HUES64 (cell line): Measurements from ENCODE around the gene SPNS1.
A peak's percentile ranks its signal among the peaks of the same experiment; 100 is the strongest.
"Not testable (repeated sequence)": the region's sequence is repeated elsewhere in the genome, so short reads cannot be mapped to it uniquely, and the experiment has no call there.

Experiments
- H3K27ac ChIP-seq: 2 replicates; pipeline ENCODE4 v1.7.0; 2013; ENCODE audit warnings: low read depth, low read length, inconsistent platforms
- H3K27me3 ChIP-seq: 2 replicates; pipeline ENCODE4 v1.6.1; 2013; ENCODE audit warnings: mild to moderate bottlenecking, low read length; ENCODE audit not compliant: insufficient read depth
- H3K36me3 ChIP-seq: 2 replicates; pipeline ENCODE4 v1.6.1; 2013; ENCODE audit warnings: mild to moderate bottlenecking, low read length; ENCODE audit not compliant: insufficient read depth
- H3K4me1 ChIP-seq: 2 replicates; pipeline ENCODE4 v1.6.1; 2013; ENCODE audit warnings: mild to moderate bottlenecking, low read length, moderate library complexity; ENCODE audit not compliant: insufficient read depth
- H3K4me3 ChIP-seq: 2 replicates; pipeline ENCODE4 v1.5.1; 2013; ENCODE audit warnings: mild to moderate bottlenecking, low read length, moderate library complexity
- H3K9ac ChIP-seq: 2 replicates; pipeline ENCODE4 v1.6.1; 2013; ENCODE audit warnings: mild to moderate bottlenecking, low read depth, low read length
- H3K9me3 ChIP-seq: 2 replicates; pipeline ENCODE4 v1.6.1; 2013; ENCODE audit warnings: low read depth, low read length; ENCODE audit not compliant: insufficient read depth
- WGBS: fragments of 150-250, 120-280 bp; methylation state at CpG from one replicate; pipeline ENCODE4 v1.1.7; 2013; ENCODE audit warnings: missing lambda C conversion rate; 5-methylcytosine and 5-hydroxymethylcytosine counted together

SPNS1 gene

DNA sequence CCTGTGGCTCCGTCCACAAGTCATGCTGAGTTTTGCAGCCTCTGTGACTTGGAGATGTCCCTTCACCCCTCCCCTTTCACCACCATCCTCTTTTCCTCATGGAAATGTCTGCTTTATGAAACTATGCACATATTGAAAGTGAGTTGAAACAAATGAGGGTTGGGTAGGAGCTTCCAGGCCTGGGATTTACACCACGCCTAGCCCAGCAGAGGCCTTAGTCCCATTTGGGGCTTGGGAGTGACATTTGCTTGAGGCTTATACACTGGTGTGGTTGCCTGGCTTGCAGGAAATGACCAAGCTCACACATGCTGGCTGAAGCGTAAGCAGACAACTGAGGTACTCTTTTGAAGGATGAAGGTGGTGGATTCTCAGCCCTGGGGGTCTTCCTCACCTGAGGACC, 10.5 kb upstream of the SPNS1 start:
- H3K27ac ChIP-seq: no peak overlapping the region
- peaks cover 58% of the 10 kb centered on the region for H3K36me3 ChIP-seq
- no peak overlapping the region for H3K4me3 ChIP-seq
- no peaks in the 10 kb centered on the region for H3K27me3 ChIP-seq
- 96% methylated on average over 3 of the region's 3 CpGs for WGBS
- no peak overlapping the region for H3K9ac ChIP-seq
- no peaks in the 10 kb centered on the region for H3K4me1 ChIP-seq
- no peaks in the 10 kb centered on the region for H3K9me3 ChIP-seq

DNA sequence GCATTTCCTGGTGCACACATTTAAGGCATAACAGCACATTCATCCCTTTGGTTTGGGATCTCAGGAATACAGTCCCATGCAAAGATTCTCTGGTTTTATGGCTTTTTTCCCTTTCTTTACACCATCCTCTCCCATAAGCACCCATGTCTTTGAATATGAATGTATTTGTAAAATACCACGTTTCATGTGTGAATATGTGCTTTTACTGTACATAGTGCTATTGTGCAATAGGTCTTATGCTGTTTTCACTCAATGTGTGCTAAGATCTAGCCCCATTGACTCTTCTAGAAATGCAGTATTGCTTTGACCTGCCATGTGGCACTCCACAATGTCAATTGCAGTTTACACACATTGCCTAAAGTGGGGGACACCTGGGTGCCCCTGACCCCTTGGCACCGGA, 10.1 kb upstream of the SPNS1 start:
- Histone ChIP-seq H3K4me3 (no peak overlapping the region), H3K27me3 (no peaks in the 10 kb centered on the region), H3K9ac (no peak overlapping the region), H3K27ac (no peak overlapping the region), H3K9me3 (no peaks in the 10 kb centered on the region), H3K4me1 (no peaks in the 10 kb centered on the region), H3K36me3 (peaks cover 54% of the 10 kb centered on the region)
- 97% methylated on average over 2 of the region's 2 CpGs for WGBS

DNA sequence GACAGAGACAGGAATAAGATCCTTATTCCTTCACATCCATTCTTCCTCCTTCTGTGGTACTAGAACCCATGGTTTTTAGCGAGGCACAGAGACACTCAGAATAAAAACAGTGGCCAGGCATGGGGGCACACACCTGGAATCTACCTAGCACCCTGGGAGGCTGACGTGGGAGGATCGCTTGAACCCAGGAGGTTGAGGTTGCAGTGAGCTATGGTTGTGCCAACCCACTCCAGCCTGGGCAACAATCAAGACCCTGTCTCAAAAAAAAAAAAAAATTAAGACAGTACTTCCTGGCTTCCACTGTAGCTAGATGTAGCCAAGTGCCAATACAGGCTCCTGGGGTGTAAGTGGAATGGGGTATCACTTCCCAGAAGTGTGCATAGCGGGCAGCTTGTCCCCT, 7.4 kb upstream of the SPNS1 start:
- Histone ChIP-seq H3K27ac (no peak overlapping the region), H3K4me1 (no peaks in the 10 kb centered on the region), H3K4me3 (no peak overlapping the region), H3K9me3 (no peaks in the 10 kb centered on the region), H3K9ac (no peak overlapping the region), H3K36me3 (peaks cover 31% of the 10 kb centered on the region), H3K27me3 (no peaks in the 10 kb centered on the region)
- WGBS: 87% methylated on average over 4 of the region's 4 CpGs

DNA sequence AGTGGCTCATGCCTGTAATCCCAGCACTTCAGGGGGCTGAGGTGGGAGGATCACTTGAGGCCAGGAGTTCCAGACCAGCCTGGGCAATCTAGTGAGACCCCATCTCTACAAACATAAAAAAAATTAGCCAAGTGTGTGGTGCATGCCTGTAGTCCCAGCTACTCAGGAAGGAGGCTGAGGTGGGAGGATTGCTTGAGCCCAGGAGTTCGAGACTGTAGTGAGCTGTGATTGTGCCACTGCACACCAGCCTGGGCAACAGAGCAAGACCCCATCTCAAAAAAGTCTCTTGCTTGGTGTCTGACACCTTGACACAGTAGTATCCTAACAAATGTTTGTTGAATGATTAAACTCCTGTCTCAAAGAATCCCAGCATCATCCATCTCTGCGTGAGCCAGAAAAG, 4.9 kb upstream of the SPNS1 start:
- 92% methylated on average over 2 of the region's 2 CpGs for whole genome bisulfite sequencing

DNA sequence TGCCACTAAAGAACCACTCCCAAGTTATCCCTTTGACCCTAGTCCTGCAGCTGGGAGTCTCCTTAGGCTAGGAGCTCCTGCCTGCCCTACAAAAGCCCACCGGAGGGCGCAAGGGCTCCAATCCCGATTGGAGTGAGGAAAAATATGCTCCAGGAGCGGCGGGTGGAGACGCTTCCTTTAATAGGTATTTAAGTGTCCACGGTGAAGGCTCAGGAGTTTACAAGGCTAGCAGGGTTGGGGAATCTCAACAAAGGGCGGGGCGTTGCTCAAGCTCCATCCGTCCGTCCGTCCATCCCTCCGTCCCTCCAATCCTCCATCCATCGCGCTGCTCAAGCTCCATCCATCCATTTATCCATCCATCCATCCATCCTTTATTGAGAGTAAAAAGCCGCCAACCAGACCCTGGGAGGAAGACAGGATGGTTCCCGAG, 556 bp upstream of the SPNS1 start:
- WGBS: under 1% methylated on average over 17 of the region's 17 CpGs
- Histone ChIP-seq H3K36me3 (0 out of 2 replicates have a peak, but pooled peaks cover 8% of the 10 kb centered on the region), H3K9ac (peak overlapping the region; percentile 88), H3K9me3 (no peaks in the 10 kb centered on the region), H3K4me3 (peak overlapping the region; percentile 97), H3K4me1 (no peaks in the 10 kb centered on the region), H3K27ac (peak overlapping the region; percentile 77), H3K27me3 (no peaks in the 10 kb centered on the region)

More for the DNA sequence above, 4.9 kb upstream of the SPNS1 start:
- H3K36me3 ChIP-seq, H3K9me3 ChIP-seq, H3K4me3 ChIP-seq, H3K9ac ChIP-seq, H3K27me3 ChIP-seq, H3K4me1 ChIP-seq, H3K27ac ChIP-seq: not testable (repeated sequence)

DNA sequence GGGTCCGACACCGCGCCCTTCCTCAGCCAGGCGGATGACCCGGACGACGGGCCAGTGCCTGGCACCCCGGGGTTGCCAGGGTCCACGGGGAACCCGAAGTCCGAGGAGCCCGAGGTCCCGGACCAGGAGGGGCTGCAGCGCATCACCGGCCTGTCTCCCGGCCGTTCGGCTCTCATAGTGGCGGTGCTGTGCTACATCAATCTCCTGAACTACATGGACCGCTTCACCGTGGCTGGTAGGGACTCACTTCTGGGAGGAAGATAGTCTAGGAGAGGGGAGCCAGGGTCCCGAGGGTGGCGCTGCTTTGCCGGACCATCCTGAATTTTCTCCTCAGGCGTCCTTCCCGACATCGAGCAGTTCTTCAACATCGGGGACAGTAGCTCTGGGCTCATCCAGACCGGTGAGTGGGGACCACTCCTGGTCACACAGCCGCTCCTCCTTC, 601 bp downstream of the SPNS1 start:
- Histone ChIP-seq H3K4me1 (no peaks in the 10 kb centered on the region), H3K27ac (0 out of 2 replicates have a peak overlapping the region, but pooled peaks have one; percentile 19), H3K4me3 (peak overlapping the region; percentile 97), H3K9me3 (no peaks in the 10 kb centered on the region), H3K27me3 (no peaks in the 10 kb centered on the region), H3K36me3 (peaks cover 10% of the 10 kb centered on the region; the same call in 1 of the 2 replicates), H3K9ac (peak overlapping the region; percentile 88)
- WGBS: 12% methylated on average over 30 of the region's 30 CpGs

DNA sequence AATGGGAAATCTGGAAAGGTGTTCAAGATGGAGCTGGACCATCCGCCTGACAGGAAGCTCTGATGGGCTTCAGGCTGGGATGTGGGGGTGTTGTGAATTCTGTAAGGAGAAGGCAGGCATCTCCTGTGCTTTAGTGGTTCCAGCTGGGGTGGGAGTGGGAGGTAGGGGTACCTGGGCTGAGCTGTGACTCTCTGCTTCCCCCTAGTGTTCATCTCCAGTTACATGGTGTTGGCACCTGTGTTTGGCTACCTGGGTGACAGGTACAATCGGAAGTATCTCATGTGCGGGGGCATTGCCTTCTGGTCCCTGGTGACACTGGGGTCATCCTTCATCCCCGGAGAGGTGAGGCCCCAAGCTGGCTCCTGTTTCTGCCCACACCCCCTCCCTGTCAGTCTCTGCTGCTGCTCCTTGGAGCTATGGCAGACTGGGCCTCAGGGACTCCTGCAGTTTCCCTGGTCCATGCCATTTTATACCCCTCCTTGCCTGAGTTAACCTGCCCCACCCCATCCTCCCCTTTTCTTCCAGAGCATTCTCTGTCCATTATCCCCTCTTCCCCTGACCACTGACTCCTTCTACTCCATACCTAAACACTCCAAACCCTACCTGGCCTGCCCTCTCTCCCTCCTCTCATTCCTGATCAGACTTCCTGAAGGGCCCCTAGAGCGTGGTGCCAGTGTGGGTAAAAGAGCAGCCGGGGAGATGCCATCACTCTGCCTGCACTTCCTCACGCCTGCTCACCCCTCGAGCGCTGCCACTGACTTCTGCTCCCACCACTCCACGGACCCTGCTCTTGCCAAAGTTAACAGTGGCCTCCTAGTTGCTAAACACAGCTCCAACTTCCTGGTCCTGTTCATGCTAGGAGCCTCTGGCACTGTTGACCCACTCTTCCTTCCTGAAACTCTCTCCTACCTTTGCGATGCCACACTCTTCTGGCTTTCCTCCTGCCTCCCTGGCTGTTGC, 3.4 kb downstream of the SPNS1 start:
- Histone ChIP-seq H3K9ac (no peak overlapping the region), H3K27ac (no peak overlapping the region), H3K4me3 (no peak overlapping the region), H3K27me3 (no peaks in the 10 kb centered on the region), H3K4me1 (no peaks in the 10 kb centered on the region), H3K9me3 (no peaks in the 10 kb centered on the region), H3K36me3 (peaks cover 25% of the 10 kb centered on the region)
- 87% methylated on average over 11 of the region's 11 CpGs for whole genome bisulfite sequencing

DNA sequence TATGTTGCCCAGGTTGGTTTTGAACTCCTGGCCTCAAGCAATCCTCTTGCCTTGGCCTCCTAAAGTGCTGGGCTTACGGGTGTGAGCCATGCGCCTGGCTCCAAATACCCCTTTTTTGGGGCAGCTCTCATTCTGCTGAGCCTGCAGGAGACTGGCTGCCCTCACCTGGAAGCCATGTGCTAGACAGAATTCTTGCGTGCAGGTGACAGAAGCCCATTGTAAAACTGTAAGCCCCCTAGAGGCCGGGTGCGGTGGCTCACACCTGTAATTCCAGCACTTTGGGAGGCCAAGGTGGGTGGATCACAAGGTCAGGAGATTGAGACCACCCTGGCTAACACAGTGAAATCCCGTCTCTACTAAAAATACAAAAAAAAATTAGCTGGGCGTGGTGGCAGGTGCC, 5.8 kb downstream of the SPNS1 start:
- WGBS: 94% methylated on average over 7 of the region's 7 CpGs
- H3K27ac ChIP-seq, H3K4me3 ChIP-seq, H3K4me1 ChIP-seq, H3K9me3 ChIP-seq, H3K9ac ChIP-seq, H3K27me3 ChIP-seq: not testable (repeated sequence)
- peaks cover 29% of the 10 kb centered on the region for H3K36me3 ChIP-seq

DNA sequence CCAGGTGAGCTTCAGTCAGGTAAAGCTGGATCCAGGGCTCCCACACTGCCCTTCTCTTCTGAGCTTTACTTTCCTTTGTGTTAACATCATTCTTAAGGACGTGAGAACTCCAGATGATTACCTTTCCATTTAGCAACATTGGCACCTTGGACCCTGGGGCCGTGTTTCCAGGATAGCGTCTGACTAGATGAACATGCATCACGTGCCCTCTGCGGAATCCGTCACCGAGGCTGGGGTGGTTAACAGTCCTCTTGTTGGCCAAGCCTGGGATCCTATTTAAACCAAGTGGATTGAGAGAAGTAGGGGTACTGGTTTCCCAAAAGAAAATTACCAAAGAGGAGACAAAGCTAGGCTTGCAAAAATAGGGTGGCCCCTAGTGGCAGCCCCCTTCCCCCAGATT, 6.4 kb downstream of the SPNS1 start:
- 94% methylated on average over 7 of the region's 7 CpGs for WGBS
- Histone ChIP-seq H3K36me3 (peaks cover 29% of the 10 kb centered on the region), H3K4me1 (no peaks in the 10 kb centered on the region)

DNA sequence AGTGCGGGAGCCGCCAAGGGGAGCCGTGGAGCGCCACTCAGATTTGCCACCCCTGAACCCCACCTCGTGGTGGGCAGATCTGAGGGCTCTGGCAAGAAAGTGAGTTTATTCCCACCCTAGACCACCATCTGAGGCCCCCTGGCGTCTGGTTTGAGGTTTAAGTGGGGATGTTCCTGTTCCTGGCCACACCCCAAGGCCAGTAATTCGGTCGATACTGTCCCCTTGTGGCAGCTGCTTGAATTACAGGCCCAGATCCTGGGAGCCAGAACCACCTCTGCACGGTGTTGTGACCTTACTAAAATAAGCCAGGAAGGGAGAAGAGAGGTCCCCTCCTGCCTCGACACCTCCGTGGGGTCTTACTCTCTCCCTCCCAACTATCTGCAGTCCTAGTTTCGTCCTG, 6.9 kb downstream of the SPNS1 start:
- H3K4me1 ChIP-seq: no peaks in the 10 kb centered on the region
- no peak overlapping the region for H3K4me3 ChIP-seq
- H3K9ac ChIP-seq: no peak overlapping the region
- H3K27me3 ChIP-seq: no peaks in the 10 kb centered on the region
- H3K36me3 ChIP-seq: peaks cover 26% of the 10 kb centered on the region
- no peaks in the 10 kb centered on the region for H3K9me3 ChIP-seq
- no peak overlapping the region for H3K27ac ChIP-seq
- WGBS: 83% methylated on average over 12 of the region's 12 CpGs

More for the DNA sequence above, 6.4 kb downstream of the SPNS1 start:
- no peak overlapping the region for H3K4me3 ChIP-seq
- H3K9me3 ChIP-seq: no peaks in the 10 kb centered on the region
- no peaks in the 10 kb centered on the region for H3K27me3 ChIP-seq
- H3K9ac ChIP-seq: no peak overlapping the region
- H3K27ac ChIP-seq: no peak overlapping the region

DNA sequence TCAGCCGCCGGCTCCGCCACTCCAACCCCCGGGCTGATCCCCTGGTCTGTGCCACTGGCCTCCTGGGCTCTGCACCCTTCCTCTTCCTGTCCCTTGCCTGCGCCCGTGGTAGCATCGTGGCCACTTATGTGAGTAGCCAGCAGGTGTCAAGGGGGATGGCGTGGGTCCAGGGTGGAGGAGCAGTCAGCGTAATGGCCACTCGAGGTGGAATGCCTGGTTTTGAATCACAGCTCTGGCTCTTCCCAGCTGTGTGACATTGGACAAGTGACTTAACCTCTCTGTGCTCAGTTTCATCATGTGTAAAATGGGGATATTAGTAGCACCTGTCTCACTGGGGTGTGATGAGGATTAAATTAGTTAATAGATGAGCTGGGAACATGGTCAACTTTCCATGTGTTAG, 7.8 kb downstream of the SPNS1 start:
- H3K27ac ChIP-seq: no peak overlapping the region
- H3K9me3 ChIP-seq: no peaks in the 10 kb centered on the region
- H3K36me3 ChIP-seq: peaks cover 28% of the 10 kb centered on the region
- no peak overlapping the region for H3K4me3 ChIP-seq
- H3K4me1 ChIP-seq: no peaks in the 10 kb centered on the region
- H3K27me3 ChIP-seq: no peaks in the 10 kb centered on the region
- WGBS: 97% methylated on average over 10 of the region's 10 CpGs
- H3K9ac ChIP-seq: no peak overlapping the region
